CD4-positive, alpha-beta T cell treated with Interleukin-6 for 4 hours (primary cell): Measurements from ENCODE around the gene GPR142.
A peak's percentile ranks its signal among the peaks of the same experiment; 100 is the strongest.

Source experiments
- DNase-seq: peaks from one replicate; pipeline ENCODE4 v3.0.0-alpha.2; 2020; ENCODE audit warnings: mixed read lengths

Gene GPR142

GRCh38 chr17:74371653-74372147, 4.4 kb downstream of the GPR142 start:
- DNase-seq, result no peak

- no peak for DNase-seq
These were observed 5.1 kb downstream of the GPR142 start for GRCh38 chr17:74372426-74372825.

GRCh38 chr17:74373838-74374606, 6.7 kb downstream of the GPR142 start:
- DNase-seq, result no peak

GRCh38 chr17:74374858-74375257, 7.6 kb downstream of the GPR142 start:
- DNase-seq, result no peak

- peak; percentile 93 for DNase-seq
These were observed 12.3 kb downstream of the GPR142 start for GRCh38 chr17:74379495-74380085.

GRCh38 chr17:74380086-74380958, 13.0 kb downstream of the GPR142 start:
- no peak for DNase-seq

- DNase-seq, result no peak
These were observed 13.9 kb downstream of the GPR142 start for GRCh38 chr17:74380959-74381808.

- no peak for DNase-seq
These were observed 15.8 kb downstream of the GPR142 start for GRCh38 chr17:74383141-74383540.

- DNase-seq, result no peak
These were observed 17.9 kb downstream of the GPR142 start for GRCh38 chr17:74385201-74385600.

GRCh38 chr17:74386386-74386785, 19.1 kb downstream of the GPR142 start:
- DNase-seq, result no peak

- no peak for DNase-seq
These were observed 20.3 kb downstream of the GPR142 start for GRCh38 chr17:74387365-74388218.

GRCh38 chr17:74389084-74389753, 21.9 kb downstream of the GPR142 start:
- no peak for DNase-seq

GRCh38 chr17:74389937-74390679, 22.8 kb downstream of the GPR142 start:
- DNase-seq, result no peak

- no peak for DNase-seq
These were observed 23.7 kb downstream of the GPR142 start for GRCh38 chr17:74390680-74391653.

- no peak for DNase-seq
These were observed 24.5 kb downstream of the GPR142 start for GRCh38 chr17:74391771-74392170.

- no peak for DNase-seq
These were observed 25.5 kb downstream of the GPR142 start for GRCh38 chr17:74392848-74393247.

- DNase-seq, result no peak
These were observed 26.1 kb downstream of the GPR142 start for GRCh38 chr17:74393346-74393942.

- DNase-seq, result no peak
These were observed 27.1 kb downstream of the GPR142 start for GRCh38 chr17:74394275-74394950.
